HCT116 (cell line): Measurements from ENCODE around the gene IMPDH1. TPM values are rescaled to one million over a fixed set of nuclear protein-coding genes. Genes with fewer than 3 reads are reported as not detected.

ENCODE experiments used
- ATAC-seq: fragments of 200-7000 bp; cut with Tn5 transposase; 2 replicates; pipeline ENCODE4 v1.9.1; 2020; ENCODE audit warnings: mild to moderate bottlenecking, moderate library complexity
- BruUV-seq: library from RNA; stranded (reverse); fragments of 400-500 nt; replicated peaks from 2 replicates; lab custom pipeline; 2021; lab: Mats Ljungman, UMichigan
- CTCF ChIA-PET: fragments of 300-600 bp; sonication (Branson Sonifier 250); formaldehyde crosslinking; loops from one replicate; lab custom pipeline; 2021; ENCODE audit warnings: antibody characterized with exemption; lab: Charles Lee
- POLR2A ChIA-PET: fragments of 300-600, 350-600 bp; sonication (Branson Sonifier 250); formaldehyde crosslinking; loops from one replicate; lab custom pipeline; 2021; ENCODE audit warnings: antibody characterized with exemption; lab: Charles Lee
- RAD21 ChIA-PET, 2 experiments: fragments of 300-600 bp; sonication (Branson Sonifier 250); formaldehyde crosslinking; loops; one replicate each; lab custom pipeline; 2023; ENCODE audit warnings: low total read pairs in 2 of 2; ENCODE audit not compliant: uncharacterized antibody in 2 of 2, unreplicated experiment in 2 of 2, low non-redundant PET in 1 of 2; lab: Charles Lee
- DNase-seq: peaks from one replicate; pipeline ENCODE4 v3.0.0-alpha.2; 2010; ENCODE audit warnings: low read depth, low spot score
- H2AFZ ChIP-seq: fragments of 200-600 bp; shearing (Covaris generic), sonication (generic); 2 replicates; pipeline ENCODE4 v1.6.1; 2017; ENCODE audit warnings: low read depth, mixed run types, mixed read lengths, antibody characterized with exemption, low read length; ENCODE audit not compliant: poor library complexity, severe bottlenecking
- H3K27ac ChIP-seq: 2 replicates; pipeline ENCODE4 v1.5.1; 2012; ENCODE audit warnings: low read depth, low read length
- H3K27me3 ChIP-seq: fragments of 200-600 bp; sonication (generic); 2 replicates; pipeline ENCODE4 v1.6.1; 2016; ENCODE audit warnings: mixed run types, low read length, mixed read lengths; ENCODE audit not compliant: insufficient read depth
- H3K36me3 ChIP-seq, 2 experiments: fragments of 200-500 bp in 1 of 2; fragments of 200-600 bp in 1 of 2; sonication (Bioruptor generic) in 1 of 2; sonication (generic) in 1 of 2; 2 replicates each; pipeline versions ENCODE4 v1.5.1 to v1.6.1; 2014 to 2016; ENCODE audit warnings: low read length in 2 of 2, inconsistent platforms in 1 of 2, mixed read lengths in 1 of 2, mixed run types in 1 of 2; ENCODE audit not compliant: insufficient read depth in 2 of 2, control insufficient read depth in 1 of 2
- H3K4me1 ChIP-seq, 2 experiments: fragments of 200-600 bp in 1 of 2; sonication (generic) in 1 of 2; 2 replicates each; pipeline versions ENCODE4 v1.5.1 to v1.6.1; 2012 to 2017; ENCODE audit warnings: low read length in 2 of 2, inconsistent platforms in 1 of 2, mild to moderate bottlenecking in 1 of 2, mixed read lengths in 1 of 2, mixed run types in 1 of 2, moderate library complexity in 1 of 2; ENCODE audit not compliant: insufficient read depth in 2 of 2, control insufficient read depth in 1 of 2
- H3K4me2 ChIP-seq: fragments of 200-600 bp; sonication (generic); 2 replicates; pipeline ENCODE4 v1.6.1; 2017; ENCODE audit warnings: mixed run types, low read length, mixed read lengths
- H3K4me3 ChIP-seq, 2 experiments: fragments of 200-600 bp in 1 of 2; sonication (generic) in 1 of 2; replicated peaks in 1 of 2; 2 replicates each; pipeline ENCODE4 v1.5.1; 2011 to 2016; ENCODE audit warnings: low read length in 2 of 2, control low read depth in 1 of 2, low read depth in 1 of 2, mild to moderate bottlenecking in 1 of 2, mixed read lengths in 1 of 2, mixed run types in 1 of 2
- H3K79me2 ChIP-seq: fragments of 200-600 bp; sonication (generic); 2 replicates; pipeline ENCODE4 v1.6.1; 2017; ENCODE audit warnings: mild to moderate bottlenecking, mixed run types, low read length, moderate library complexity, mixed read lengths; ENCODE audit not compliant: insufficient read depth
- H3K9ac ChIP-seq: fragments of 200-600 bp; sonication (generic); 2 replicates; pipeline ENCODE4 v1.6.1; 2016; ENCODE audit warnings: low read length, mixed read lengths
- H3K9me2 ChIP-seq: fragments of 200-600 bp; sonication (generic), shearing (Covaris generic); 2 replicates; pipeline ENCODE4 v1.6.1; 2017; ENCODE audit warnings: mixed run types, mild to moderate bottlenecking, moderate library complexity; ENCODE audit not compliant: insufficient read depth
- H3K9me3 ChIP-seq, 2 experiments: fragments of 200-500 bp in 1 of 2; fragments of 200-600 bp in 1 of 2; sonication (Bioruptor generic) in 1 of 2; sonication (generic) in 1 of 2; 2 replicates each; pipeline ENCODE4 v1.6.1; 2014 to 2017; ENCODE audit warnings: low read length in 2 of 2, mixed read lengths in 2 of 2, inconsistent platforms in 1 of 2, low read depth in 1 of 2, mild to moderate bottlenecking in 1 of 2, mixed run types in 1 of 2, moderate library complexity in 1 of 2; ENCODE audit not compliant: control insufficient read depth in 1 of 2, insufficient read depth in 1 of 2
- H4K20me1 ChIP-seq: fragments of 200-600 bp; sonication (generic), shearing (Covaris generic); 2 replicates; pipeline ENCODE4 v1.6.1; 2017; ENCODE audit warnings: mixed run types, mild to moderate bottlenecking, moderate library complexity; ENCODE audit not compliant: insufficient read depth
- EGR1 ChIP-seq: IDR thresholded peaks from 2 replicates; pipeline ENCODE4 v1.6.1; 2012; ENCODE audit warnings: low read depth
- ELF1 ChIP-seq: IDR thresholded peaks from 2 replicates; pipeline ENCODE4 v1.6.1; 2012; ENCODE audit warnings: low read depth, borderline replicate concordance
- FOSL1 ChIP-seq: IDR thresholded peaks from 2 replicates; pipeline ENCODE4 v1.6.1; 2012; ENCODE audit warnings: low read depth
- POLR2A ChIP-seq: IDR thresholded peaks from 2 replicates; pipeline ENCODE4 v1.7.0; 2011; ENCODE audit warnings: borderline replicate concordance; ENCODE audit not compliant: insufficient read depth, insufficient read length; ENCODE audit errors: extremely low read depth
- SIN3A ChIP-seq: IDR thresholded peaks from 2 replicates; pipeline ENCODE4 v1.6.1; 2012; ENCODE audit warnings: low read depth
- SP1 ChIP-seq: IDR thresholded peaks from 2 replicates; pipeline ENCODE4 v1.6.1; 2012; ENCODE audit warnings: low read depth
- TCF7L2 ChIP-seq: IDR thresholded peaks from 2 replicates; pipeline ENCODE4 v1.7.0; 2011; ENCODE audit warnings: borderline replicate concordance, inconsistent platforms; ENCODE audit not compliant: insufficient read depth, insufficient read length; ENCODE audit errors: extremely low read depth
- YY1 ChIP-seq: IDR thresholded peaks from 2 replicates; pipeline ENCODE4 v1.6.1; 2011; ENCODE audit warnings: low read length, low read depth, moderate library complexity, mild to moderate bottlenecking; ENCODE audit not compliant: insufficient replicate concordance; ENCODE audit errors: extremely low read depth
- ZBTB33 ChIP-seq: IDR thresholded peaks from 2 replicates; pipeline ENCODE4 v1.6.1; 2011; ENCODE audit warnings: mild to moderate bottlenecking, low read length, moderate library complexity; ENCODE audit not compliant: insufficient replicate concordance; ENCODE audit errors: extremely low read depth
- ZNF274 ChIP-seq: fragments of 200-500 bp; sonication (Bioruptor generic); IDR thresholded peaks from 2 replicates; pipeline ENCODE4 v1.6.1; 2014; ENCODE audit warnings: mild to moderate bottlenecking, low read depth, low read length, inconsistent platforms
- intact Hi-C: fragments of 100-400 bp; cut with micrococcal nuclease; formaldehyde crosslinking; loops from 2 replicates; pipeline ENCODE4 v1.10.0; 2022
- total RNA-seq: library from RNA; stranded (reverse); gene quantifications from one replicate; pipeline ENCODE4 v1.2.1, GENCODE V29; 2021; ENCODE audit not compliant: unreplicated experiment
- TF ChIP-seq, protein P1 (sequence below): IDR thresholded peaks from 2 replicates; pipeline ENCODE4 v1.6.1; 2012; ENCODE audit warnings: low read depth
- TF ChIP-seq, protein P2 (sequence below): IDR thresholded peaks from 2 replicates; pipeline ENCODE4 v1.6.1; 2012

Gene IMPDH1
- total RNA-seq, 1 experiment from 2014 or later = 98.2 TPM

DNA sequence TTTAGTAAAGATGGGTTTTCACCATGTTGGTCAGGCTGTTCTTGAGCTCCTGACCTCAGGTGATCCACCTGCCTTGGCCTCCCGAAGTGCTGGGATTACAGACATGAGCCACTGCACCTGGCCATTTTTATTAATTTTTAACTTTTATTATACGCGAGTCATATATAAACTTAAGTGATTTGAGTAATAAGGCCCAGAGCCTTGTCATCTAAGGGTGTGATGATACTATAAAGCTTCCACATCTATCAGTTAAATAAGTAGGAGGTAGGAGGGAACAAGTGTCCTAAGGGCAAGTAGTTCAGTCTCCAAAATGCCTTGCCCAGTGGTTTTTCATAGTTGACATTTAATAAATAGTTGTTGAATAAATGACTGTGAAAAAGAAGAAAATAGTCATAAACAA, 32.6 kb upstream of the IMPDH1 start:
- H3K79me2 ChIP-seq = no peaks in the 10 kb centered on the region
- intact Hi-C loops = no loop called here
- ATAC-seq = no peak
- no peak for DNase-seq
- no peak overlapping the region for H3K4me3 ChIP-seq
- TF ChIP-seq, protein P1, sequence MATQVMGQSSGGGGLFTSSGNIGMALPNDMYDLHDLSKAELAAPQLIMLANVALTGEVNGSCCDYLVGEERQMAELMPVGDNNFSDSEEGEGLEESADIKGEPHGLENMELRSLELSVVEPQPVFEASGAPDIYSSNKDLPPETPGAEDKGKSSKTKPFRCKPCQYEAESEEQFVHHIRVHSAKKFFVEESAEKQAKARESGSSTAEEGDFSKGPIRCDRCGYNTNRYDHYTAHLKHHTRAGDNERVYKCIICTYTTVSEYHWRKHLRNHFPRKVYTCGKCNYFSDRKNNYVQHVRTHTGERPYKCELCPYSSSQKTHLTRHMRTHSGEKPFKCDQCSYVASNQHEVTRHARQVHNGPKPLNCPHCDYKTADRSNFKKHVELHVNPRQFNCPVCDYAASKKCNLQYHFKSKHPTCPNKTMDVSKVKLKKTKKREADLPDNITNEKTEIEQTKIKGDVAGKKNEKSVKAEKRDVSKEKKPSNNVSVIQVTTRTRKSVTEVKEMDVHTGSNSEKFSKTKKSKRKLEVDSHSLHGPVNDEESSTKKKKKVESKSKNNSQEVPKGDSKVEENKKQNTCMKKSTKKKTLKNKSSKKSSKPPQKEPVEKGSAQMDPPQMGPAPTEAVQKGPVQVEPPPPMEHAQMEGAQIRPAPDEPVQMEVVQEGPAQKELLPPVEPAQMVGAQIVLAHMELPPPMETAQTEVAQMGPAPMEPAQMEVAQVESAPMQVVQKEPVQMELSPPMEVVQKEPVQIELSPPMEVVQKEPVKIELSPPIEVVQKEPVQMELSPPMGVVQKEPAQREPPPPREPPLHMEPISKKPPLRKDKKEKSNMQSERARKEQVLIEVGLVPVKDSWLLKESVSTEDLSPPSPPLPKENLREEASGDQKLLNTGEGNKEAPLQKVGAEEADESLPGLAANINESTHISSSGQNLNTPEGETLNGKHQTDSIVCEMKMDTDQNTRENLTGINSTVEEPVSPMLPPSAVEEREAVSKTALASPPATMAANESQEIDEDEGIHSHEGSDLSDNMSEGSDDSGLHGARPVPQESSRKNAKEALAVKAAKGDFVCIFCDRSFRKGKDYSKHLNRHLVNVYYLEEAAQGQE = no peak
- TF ChIP-seq SIN3A (no peak), ELF1 (no peak), FOSL1 (no peak), YY1 (no peak), TCF7L2 (no peak), POLR2A (no peak), EGR1 (no peak), ZNF274 (no peak), SP1 (no peak), ZBTB33 (no peak)
- TF ChIP-seq, protein P2, sequence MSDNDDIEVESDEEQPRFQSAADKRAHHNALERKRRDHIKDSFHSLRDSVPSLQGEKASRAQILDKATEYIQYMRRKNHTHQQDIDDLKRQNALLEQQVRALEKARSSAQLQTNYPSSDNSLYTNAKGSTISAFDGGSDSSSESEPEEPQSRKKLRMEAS = no peak
- TF ChIP-seq, all 23 proteins: peak for 0
- H3K9me3 ChIP-seq = no peaks in the 10 kb centered on the region
- no peak overlapping the region for H3K27ac ChIP-seq
- no peaks in the 10 kb centered on the region for H3K36me3 ChIP-seq
- BruUV-seq = no TSS peak
- H3K4me1 ChIP-seq = no peaks in the 10 kb centered on the region
- no peak overlapping the region for H3K4me2 ChIP-seq
- ChIA-PET POLR2A (interaction anchor here (1.5 kb wide), 1 partner anchor 13 kb away, joined by 4 read pairs; the partner anchor contains the start of gene HILPDA), RAD21 (no interaction called here), CTCF (no interaction called here)
- H2AFZ ChIP-seq = no peak overlapping the region
- H3K27me3 ChIP-seq = no peaks in the 10 kb centered on the region
- H3K9me2 ChIP-seq = no peaks in the 10 kb centered on the region
- no peaks in the 10 kb centered on the region for H4K20me1 ChIP-seq
- no peak overlapping the region for H3K9ac ChIP-seq
